Uterus (tissue), 2 donors: ENCODE data around the gene ARHGEF28.

Experiments
- CTCF ChIP-seq, 4 experiments: fragments of 200-600 bp in 2 of 4; fragments of 450-650 bp in 2 of 4; sonication (generic) in 2 of 4; IDR thresholded peaks; one replicate each; pipeline ENCODE4 v1.5.1; 2016 to 2019; ENCODE audit warnings: antibody characterized with exemption in 4 of 4, mild to moderate bottlenecking in 2 of 4, moderate library complexity in 1 of 4
- POLR2A ChIP-seq, 2 donors: fragments of 450-650 bp; IDR thresholded peaks; one replicate each; pipeline ENCODE4 v1.6.1; 2016; ENCODE audit warnings: antibody characterized with exemption in 2 of 2, mild to moderate bottlenecking in 1 of 2, moderate library complexity in 1 of 2

- TF ChIP-seq POLR2A (IDR thresholded peaks at IDR 0.05) (no peak), CTCF (IDR thresholded peaks at IDR 0.05) (no peak)
These were observed 292.8 kb downstream of the ARHGEF28 start for GRCh38 chr5:73918791-73919221.
